SK-N-MC (cell line): ENCODE results near the gene FBXO9.
"Not testable (repeated sequence)": the region's sequence is repeated elsewhere in the genome, so short reads cannot be mapped to it uniquely, and the experiment has no call there.

Experiments used
- DNase-seq: peaks from one replicate; pipeline ENCODE4 v3.0.0-alpha.2; 2011; ENCODE audit warnings: low read depth, low spot score
- H3K27ac ChIP-seq: fragments of 200-600 bp; sonication (generic); 2 replicates; pipeline ENCODE4 v1.5.1; 2016; ENCODE audit warnings: mixed run types
- H3K36me3 ChIP-seq: fragments of 200-600 bp; sonication (generic); 2 replicates; pipeline ENCODE4 v1.6.1; 2017; ENCODE audit warnings: antibody characterized with exemption, low read length, mixed read lengths; ENCODE audit not compliant: insufficient read depth
- H3K4me3 ChIP-seq: fragments of 200-600 bp; sonication (generic); 2 replicates; pipeline ENCODE4 v1.5.1; 2016
- H3K9ac ChIP-seq: fragments of 200-600 bp; sonication (generic); 2 replicates; pipeline ENCODE4 v1.8.0; 2017; ENCODE audit warnings: mixed run types, mixed read lengths; ENCODE audit not compliant: insufficient read length
- H3K9me3 ChIP-seq: fragments of 200-600 bp; sonication (generic); 2 replicates; pipeline ENCODE4 v1.6.1; 2017; ENCODE audit warnings: low read depth, mild to moderate bottlenecking, antibody characterized with exemption, low read length, moderate library complexity, mixed read lengths
- EZH2 ChIP-seq: fragments of 200-600 bp; sonication (generic); IDR thresholded peaks from one replicate; pipeline ENCODE4 v1.6.1; 2017; ENCODE audit warnings: antibody characterized with exemption
- FOXP2 ChIP-seq: optimal IDR thresholded peaks from 2 replicates; pipeline ENCODE3; 2011; ENCODE audit warnings: mild to moderate bottlenecking, moderate library complexity; ENCODE audit not compliant: insufficient read depth; ENCODE audit errors: extremely low read length, control extremely low read depth
- POLR2AphosphoS5 ChIP-seq: IDR thresholded peaks from 2 replicates; pipeline ENCODE4 v1.6.1; 2012; ENCODE audit warnings: mild to moderate bottlenecking, low read depth, low read length, borderline replicate concordance

FBXO9 gene

GRCh38 chr6:53054532-53054931, 10.7 kb upstream of the FBXO9 start:
- Histone ChIP-seq H3K4me3 (no peak overlapping the region), H3K27ac (no peak overlapping the region), H3K9me3 (no peaks in the 10 kb centered on the region), H3K36me3 (no peaks in the 10 kb centered on the region), H3K9ac (no peak overlapping the region)
- TF ChIP-seq EZH2 (no peak), POLR2AphosphoS5 (no peak), FOXP2 (no peak)
- DNase-seq: no peak

GRCh38 chr6:53055873-53056272, 9.3 kb upstream of the FBXO9 start:
- Histone ChIP-seq H3K27ac (no peak overlapping the region), H3K9me3 (no peaks in the 10 kb centered on the region), H3K4me3 (no peak overlapping the region), H3K36me3 (no peaks in the 10 kb centered on the region), H3K9ac (no peak overlapping the region)
- DNase-seq: no peak
- TF ChIP-seq POLR2AphosphoS5: no peak
- no peak for TF ChIP-seq FOXP2
- TF ChIP-seq EZH2: no peak

- no peak for TF ChIP-seq POLR2AphosphoS5
- no peak for TF ChIP-seq EZH2
- TF ChIP-seq FOXP2: no peak
- DNase-seq: no peak
- no peak overlapping the region for H3K9ac ChIP-seq
Observed at GRCh38 chr6:53056273-53056672, 8.9 kb upstream of the FBXO9 start.

GRCh38 chr6:53058388-53059195, 6.6 kb upstream of the FBXO9 start:
- H3K27ac ChIP-seq: no peak overlapping the region
- H3K36me3 ChIP-seq: no peaks in the 10 kb centered on the region
- no peak overlapping the region for H3K9ac ChIP-seq
- H3K9me3 ChIP-seq: no peaks in the 10 kb centered on the region
- no peak overlapping the region for H3K4me3 ChIP-seq
- no peak for DNase-seq
- TF ChIP-seq FOXP2 (no peak), POLR2AphosphoS5 (no peak), EZH2 (no peak)

More at GRCh38 chr6:53056273-53056672, 8.9 kb upstream of the FBXO9 start:
- Histone ChIP-seq H3K27ac (no peak overlapping the region), H3K9me3 (no peaks in the 10 kb centered on the region), H3K36me3 (no peaks in the 10 kb centered on the region), H3K4me3 (no peak overlapping the region)

GRCh38 chr6:53059648-53060589, 5.3 kb upstream of the FBXO9 start:
- TF ChIP-seq FOXP2 (no peak), POLR2AphosphoS5 (no peak), EZH2 (no peak)
- DNase-seq: no peak
- H3K27ac ChIP-seq: no peak overlapping the region; the same call in 1 of the 2 replicates
- H3K9me3 ChIP-seq: no peaks in the 10 kb centered on the region
- peak overlapping the region; percentile 89 for H3K9ac ChIP-seq
- no peaks in the 10 kb centered on the region for H3K36me3 ChIP-seq
- peak overlapping the region; percentile 93 for H3K4me3 ChIP-seq

- Histone ChIP-seq H3K27ac (no peak overlapping the region), H3K9me3 (no peaks in the 10 kb centered on the region), H3K4me3 (peak overlapping the region; percentile 93), H3K36me3 (no peaks in the 10 kb centered on the region), H3K9ac (peak overlapping the region; percentile 89)
- DNase-seq: no peak
- TF ChIP-seq FOXP2 (no peak), EZH2 (no peak), POLR2AphosphoS5 (no peak)
Observed at GRCh38 chr6:53062169-53062539, 3.0 kb upstream of the FBXO9 start.

- H3K36me3 ChIP-seq, H3K27ac ChIP-seq, H3K9ac ChIP-seq, DNase-seq, H3K9me3 ChIP-seq: not testable (repeated sequence)
- H3K4me3 ChIP-seq: peak overlapping the region; percentile 85
Observed at GRCh38 chr6:53064255-53064654, 949 bp upstream of the FBXO9 start.

GRCh38 chr6:53064726-53065265, 408 bp upstream of the FBXO9 start:
- H3K4me3 ChIP-seq: peak overlapping the region; percentile 85
- no peak overlapping the region for H3K27ac ChIP-seq
- no peaks in the 10 kb centered on the region; the same call in 1 of the 2 replicates for H3K36me3 ChIP-seq
- no peaks in the 10 kb centered on the region for H3K9me3 ChIP-seq
- DNase-seq: peak; percentile 96
- TF ChIP-seq EZH2 (no peak), FOXP2 (no peak), POLR2AphosphoS5 (no peak; the same call in 1 of the 2 replicates)
- H3K9ac ChIP-seq: peak overlapping the region; percentile 86
